Right atrium auricular region (tissue), 2 donors: ENCODE results near the gene ACER3. TPM values are rescaled to one million over a fixed set of nuclear protein-coding genes. Genes with fewer than 3 reads are reported as not detected.

Source experiments
- DNase-seq: peaks from one replicate; pipeline ENCODE4 v3.0.0-alpha.2; 2019; ENCODE audit warnings: low spot score
- H3K27ac ChIP-seq, 2 donors: fragments of 200-600 bp; sonication (generic); 1 replicate in 1 of 2; 2 replicates in 1 of 2; pipeline ENCODE4 v1.5.1; 2016 to 2019
- H3K27me3 ChIP-seq, 2 donors: fragments of 200-600 bp; sonication (generic); one replicate each; pipeline versions ENCODE4 v1.5.1 to v1.6.0; 2017 to 2019
- H3K36me3 ChIP-seq: fragments of 200-600 bp; sonication (generic); one replicate; pipeline ENCODE4 v1.5.1; 2016
- H3K4me1 ChIP-seq, 2 donors: fragments of 200-600 bp; sonication (generic); one replicate each; pipeline versions ENCODE4 v1.5.1 to v1.6.0; 2017 to 2019
- H3K4me3 ChIP-seq, 2 donors: fragments of 200-600 bp; sonication (generic); 1 replicate in 1 of 2; 2 replicates in 1 of 2; pipeline ENCODE4 v1.5.1; 2017 to 2019; ENCODE audit warnings: mild to moderate bottlenecking in 1 of 2, moderate library complexity in 1 of 2
- H3K9me3 ChIP-seq, 2 donors: fragments of 200-600 bp; sonication (generic); one replicate each; pipeline ENCODE4 v1.5.1; 2019
- total RNA-seq, 2 donors: library from RNA; depleted of rRNA; stranded (reverse); fragments of >200 nt; gene quantifications; one replicate each; pipeline ENCODE4 v1.1.0, GENCODE V29; 2016
- TF ChIP-seq, protein P1 (sequence below), 2 donors: fragments of 200-600 bp; sonication (generic); IDR thresholded peaks; one replicate each; pipeline ENCODE4 v1.5.1; 2019; ENCODE audit warnings: antibody characterized with exemption in 2 of 2

Gene ACER3
- total RNA-seq, 2 donors from 2014 or later = 6.4 to 11.3 TPM

DNA sequence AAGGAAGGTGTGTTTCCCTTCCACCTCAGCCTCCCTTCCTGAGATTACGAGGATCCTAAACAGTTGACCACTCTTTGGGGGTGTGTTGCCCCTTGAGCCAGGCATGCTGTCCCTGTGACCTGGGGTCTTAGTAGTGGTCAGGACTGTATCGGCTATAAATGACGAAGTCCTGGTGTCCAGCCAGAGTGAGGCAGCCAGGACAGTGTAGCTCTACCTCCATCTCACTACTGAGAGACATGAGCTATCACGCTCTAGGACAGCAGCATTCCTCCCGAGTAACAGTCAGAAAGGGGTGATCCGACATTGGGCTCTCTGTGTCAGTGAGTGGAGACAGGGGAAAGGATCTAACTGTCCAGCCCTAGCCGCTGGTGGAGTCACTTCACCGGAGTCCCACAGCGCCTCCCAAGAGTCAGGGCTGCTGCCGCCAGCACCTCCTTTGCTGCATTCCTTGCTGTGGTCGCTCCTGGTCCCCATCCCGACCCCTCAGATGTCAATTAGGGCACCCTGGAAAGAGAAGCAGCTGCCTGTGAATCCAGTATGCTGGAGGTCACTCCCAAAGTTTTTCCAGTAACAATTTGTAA, 170.2 kb downstream of the ACER3 start:
- Histone ChIP-seq H3K27me3 (no peaks in the 10 kb centered on the region), H3K36me3 (no peaks in the 10 kb centered on the region), H3K27ac (no peak overlapping the region), H3K9me3 (no peaks in the 10 kb centered on the region), H3K4me1 (no peaks in the 10 kb centered on the region), H3K4me3 (no peak overlapping the region)
- TF ChIP-seq, protein P1, sequence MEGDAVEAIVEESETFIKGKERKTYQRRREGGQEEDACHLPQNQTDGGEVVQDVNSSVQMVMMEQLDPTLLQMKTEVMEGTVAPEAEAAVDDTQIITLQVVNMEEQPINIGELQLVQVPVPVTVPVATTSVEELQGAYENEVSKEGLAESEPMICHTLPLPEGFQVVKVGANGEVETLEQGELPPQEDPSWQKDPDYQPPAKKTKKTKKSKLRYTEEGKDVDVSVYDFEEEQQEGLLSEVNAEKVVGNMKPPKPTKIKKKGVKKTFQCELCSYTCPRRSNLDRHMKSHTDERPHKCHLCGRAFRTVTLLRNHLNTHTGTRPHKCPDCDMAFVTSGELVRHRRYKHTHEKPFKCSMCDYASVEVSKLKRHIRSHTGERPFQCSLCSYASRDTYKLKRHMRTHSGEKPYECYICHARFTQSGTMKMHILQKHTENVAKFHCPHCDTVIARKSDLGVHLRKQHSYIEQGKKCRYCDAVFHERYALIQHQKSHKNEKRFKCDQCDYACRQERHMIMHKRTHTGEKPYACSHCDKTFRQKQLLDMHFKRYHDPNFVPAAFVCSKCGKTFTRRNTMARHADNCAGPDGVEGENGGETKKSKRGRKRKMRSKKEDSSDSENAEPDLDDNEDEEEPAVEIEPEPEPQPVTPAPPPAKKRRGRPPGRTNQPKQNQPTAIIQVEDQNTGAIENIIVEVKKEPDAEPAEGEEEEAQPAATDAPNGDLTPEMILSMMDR (IDR thresholded peaks at IDR 0.05) = no peak
- DNase-seq = no peak

DNA sequence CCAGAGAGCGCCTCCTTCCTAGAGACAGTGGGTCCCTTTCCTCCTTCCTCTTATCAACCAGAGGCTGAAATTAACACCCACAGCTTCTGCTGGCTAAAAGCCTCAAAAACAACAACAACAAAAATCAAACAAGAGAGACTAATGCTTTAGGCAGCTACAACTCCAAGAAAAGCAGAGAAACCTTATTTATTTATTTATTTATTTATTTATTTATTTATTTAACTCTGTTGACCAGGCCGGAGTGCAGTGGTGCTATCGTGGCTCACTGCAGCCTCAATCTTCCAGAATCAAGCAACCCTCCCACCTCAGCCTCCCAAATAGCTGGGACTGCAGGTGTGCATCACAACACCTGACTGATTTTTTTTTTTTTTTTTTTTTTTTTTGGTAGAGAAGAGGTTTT, 170.9 kb downstream of the ACER3 start:
- TF ChIP-seq, protein P1 (IDR thresholded peaks at IDR 0.05) = no peak
- H3K9me3 ChIP-seq = no peaks in the 10 kb centered on the region
- no peak overlapping the region for H3K4me3 ChIP-seq
- no peak for DNase-seq
- no peaks in the 10 kb centered on the region for H3K27me3 ChIP-seq
- H3K36me3 ChIP-seq = no peaks in the 10 kb centered on the region
- H3K27ac ChIP-seq = no peak overlapping the region
- H3K4me1 ChIP-seq = no peaks in the 10 kb centered on the region

DNA sequence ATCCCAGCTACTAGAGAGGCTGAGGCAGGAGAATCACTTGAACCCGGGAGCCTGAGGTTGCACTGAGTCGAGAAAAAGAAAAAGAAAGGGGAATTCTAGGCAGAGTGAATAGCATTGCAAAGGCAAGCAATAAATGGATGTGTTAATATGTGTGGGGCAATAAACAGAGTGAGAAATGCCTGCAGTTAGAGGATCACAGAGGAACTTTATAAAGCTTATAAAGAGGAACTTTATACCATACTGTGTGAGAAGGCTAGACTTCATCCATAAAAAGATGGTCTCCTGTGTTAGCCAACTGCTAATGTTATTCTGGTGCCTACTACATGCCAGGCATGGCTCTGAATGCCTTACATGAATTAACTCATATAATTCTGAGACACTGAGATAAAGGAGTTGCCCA, 174.3 kb downstream of the ACER3 start:
- Histone ChIP-seq H3K4me1 (peaks cover 0 to 9% of the 10 kb centered on the region in 2 donors), H3K4me3 (no peak overlapping the region), H3K36me3 (no peaks in the 10 kb centered on the region), H3K27ac (no peak overlapping the region), H3K9me3 (no peaks in the 10 kb centered on the region), H3K27me3 (peaks cover 0 to 7% of the 10 kb centered on the region in 2 donors)
- TF ChIP-seq, protein P1 (IDR thresholded peaks at IDR 0.05) = no peak
- no peak for DNase-seq

DNA sequence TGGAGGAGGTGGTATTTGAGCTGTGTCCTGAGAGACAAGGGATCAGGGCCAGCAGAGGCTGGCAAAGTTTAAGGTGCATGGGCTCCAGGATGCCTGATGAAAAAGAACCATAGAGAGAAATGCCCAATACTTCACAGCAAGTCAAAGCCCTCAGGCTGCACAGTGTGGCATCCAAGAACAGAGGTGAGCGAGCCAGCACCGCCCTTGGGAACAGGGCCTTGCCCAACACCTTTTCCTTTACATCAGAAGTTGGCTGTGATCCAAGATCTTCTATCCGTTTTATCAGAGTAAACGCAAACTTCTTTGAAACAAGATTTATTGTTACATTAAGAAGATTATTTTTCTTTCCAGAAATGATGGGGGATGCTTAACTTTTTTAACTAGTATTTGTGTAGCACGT, 174.9 kb downstream of the ACER3 start:
- peaks cover 0 to 13% of the 10 kb centered on the region in 2 donors for H3K27me3 ChIP-seq
- DNase-seq = no peak
- TF ChIP-seq, protein P1 (IDR thresholded peaks at IDR 0.05) = no peak
- H3K4me3 ChIP-seq = no peak overlapping the region
- peaks cover 0 to 10% of the 10 kb centered on the region in 2 donors for H3K4me1 ChIP-seq
- H3K36me3 ChIP-seq = no peaks in the 10 kb centered on the region
- H3K27ac ChIP-seq = no peak overlapping the region
- H3K9me3 ChIP-seq = no peaks in the 10 kb centered on the region

DNA sequence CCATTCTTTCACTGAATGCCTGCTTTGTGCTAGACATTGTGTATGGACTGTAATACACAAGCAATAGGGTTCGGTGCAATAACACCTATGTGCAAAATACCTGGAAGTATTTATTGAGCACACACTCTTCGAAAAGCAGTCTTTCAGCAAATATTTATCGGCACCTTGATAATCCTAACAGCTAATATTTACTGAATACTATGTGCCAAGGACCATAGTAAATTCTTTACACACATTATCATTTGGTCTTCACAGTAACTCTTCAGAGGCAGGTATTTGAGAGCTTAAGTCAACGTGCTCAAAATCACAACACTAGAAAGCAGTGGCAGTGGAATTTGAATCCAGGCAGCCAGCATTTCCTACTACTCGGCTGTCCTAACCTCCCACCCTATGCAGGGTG, 175.7 kb downstream of the ACER3 start:
- Histone ChIP-seq H3K9me3 (no peaks in the 10 kb centered on the region), H3K4me1 (peaks cover 0 to 10% of the 10 kb centered on the region in 2 donors), H3K27ac (no peak overlapping the region), H3K36me3 (no peaks in the 10 kb centered on the region), H3K27me3 (peaks cover 0 to 18% of the 10 kb centered on the region in 2 donors), H3K4me3 (no peak overlapping the region)
- DNase-seq = no peak
- TF ChIP-seq, protein P1 (IDR thresholded peaks at IDR 0.05) = no peak

DNA sequence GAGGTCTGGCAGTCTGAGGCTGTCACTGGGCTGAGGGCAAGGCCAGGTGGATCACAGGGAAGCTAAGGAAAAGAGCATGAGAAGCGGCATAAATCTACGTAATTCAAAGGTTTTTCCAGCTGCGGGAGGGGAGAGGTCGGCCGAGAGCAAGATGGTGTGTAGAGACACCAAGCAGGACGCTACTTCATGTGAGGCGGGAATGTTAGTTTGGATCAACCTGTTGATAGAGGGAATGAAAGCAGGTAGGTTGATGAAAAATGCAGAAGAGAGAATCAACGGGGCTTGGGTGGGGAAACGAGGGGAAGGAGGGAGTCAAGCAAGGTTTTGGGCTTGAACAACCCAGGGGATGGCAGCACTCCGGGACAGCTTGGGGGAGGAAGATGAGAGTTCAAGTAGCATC, 176.3 kb downstream of the ACER3 start:
- TF ChIP-seq, protein P1 (IDR thresholded peaks at IDR 0.05) = no peak
- Histone ChIP-seq H3K9me3 (no peaks in the 10 kb centered on the region), H3K27ac (no peak overlapping the region), H3K4me1 (peaks cover 0 to 10% of the 10 kb centered on the region in 2 donors), H3K36me3 (no peaks in the 10 kb centered on the region), H3K27me3 (peaks cover 0 to 18% of the 10 kb centered on the region in 2 donors), H3K4me3 (no peak overlapping the region)
- DNase-seq = no peak
